WERI-Rb-1 (cell line): Measurements from ENCODE around the gene TSPAN14.
"Not testable (repeated sequence)": the region's sequence is repeated elsewhere in the genome, so short reads cannot be mapped to it uniquely, and the experiment has no call there.

Experiments used
- DNase-seq: peaks from one replicate; pipeline ENCODE4 v3.0.0-alpha.2; 2020
- H3K27ac ChIP-seq: fragments of 250-450 bp; sonication (Bioruptor Pico); 2 replicates; pipeline ENCODE4 v1.5.1; 2020; ENCODE audit warnings: mild to moderate bottlenecking, moderate library complexity
- H3K27me3 ChIP-seq: fragments of 250-450 bp; sonication (Bioruptor Pico); 2 replicates; pipeline ENCODE4 v1.5.1; 2021; ENCODE audit warnings: mild to moderate bottlenecking, low read depth, moderate library complexity; ENCODE audit not compliant: insufficient read depth, severe bottlenecking
- H3K36me3 ChIP-seq: fragments of 250-450 bp; sonication (Bioruptor Pico); 2 replicates; pipeline ENCODE4 v1.5.1; 2020; ENCODE audit warnings: mild to moderate bottlenecking, moderate library complexity
- H3K4me3 ChIP-seq: 2 replicates; pipeline ENCODE4 v1.5.1; 2011; ENCODE audit warnings: low read depth, mild to moderate bottlenecking, control low read depth, low read length
- H3K9me3 ChIP-seq: fragments of 250-450 bp; sonication (Bioruptor Pico); 2 replicates; pipeline ENCODE4 v1.5.1; 2021; ENCODE audit warnings: mild to moderate bottlenecking, moderate library complexity; ENCODE audit not compliant: severe bottlenecking
- TF ChIP-seq, protein P1 (sequence below): IDR thresholded peaks from 2 replicates; pipeline ENCODE4 v1.5.1; 2011; ENCODE audit warnings: low read depth, mild to moderate bottlenecking, control low read depth, inconsistent platforms, low read length

TSPAN14 gene

DNA sequence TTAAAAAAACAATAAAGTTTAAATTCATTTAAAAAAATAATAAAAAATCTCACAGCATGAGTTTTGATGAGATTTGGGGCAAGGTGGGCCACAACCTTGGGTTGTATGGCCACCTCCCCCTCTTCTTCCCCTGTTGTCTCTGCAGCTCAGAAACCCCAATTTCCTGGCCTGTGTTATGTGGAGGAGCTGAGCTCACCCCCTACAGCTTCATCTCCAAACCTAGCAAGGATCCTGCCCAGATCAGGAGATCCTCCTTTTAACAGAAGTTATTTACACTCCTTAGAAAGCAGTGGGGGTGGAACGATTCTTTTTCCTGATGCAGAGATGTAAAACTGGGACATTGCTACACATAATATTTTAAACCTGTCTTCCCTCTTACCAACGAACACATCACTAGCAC, 76.7 kb downstream of the TSPAN14 start:
- Histone ChIP-seq H3K27me3 (no peaks in the 10 kb centered on the region), H3K27ac (no peak overlapping the region), H3K4me3 (no peak overlapping the region), H3K9me3 (no peaks in the 10 kb centered on the region), H3K36me3 (no peaks in the 10 kb centered on the region)
- DNase-seq = no peak
- TF ChIP-seq, protein P1, sequence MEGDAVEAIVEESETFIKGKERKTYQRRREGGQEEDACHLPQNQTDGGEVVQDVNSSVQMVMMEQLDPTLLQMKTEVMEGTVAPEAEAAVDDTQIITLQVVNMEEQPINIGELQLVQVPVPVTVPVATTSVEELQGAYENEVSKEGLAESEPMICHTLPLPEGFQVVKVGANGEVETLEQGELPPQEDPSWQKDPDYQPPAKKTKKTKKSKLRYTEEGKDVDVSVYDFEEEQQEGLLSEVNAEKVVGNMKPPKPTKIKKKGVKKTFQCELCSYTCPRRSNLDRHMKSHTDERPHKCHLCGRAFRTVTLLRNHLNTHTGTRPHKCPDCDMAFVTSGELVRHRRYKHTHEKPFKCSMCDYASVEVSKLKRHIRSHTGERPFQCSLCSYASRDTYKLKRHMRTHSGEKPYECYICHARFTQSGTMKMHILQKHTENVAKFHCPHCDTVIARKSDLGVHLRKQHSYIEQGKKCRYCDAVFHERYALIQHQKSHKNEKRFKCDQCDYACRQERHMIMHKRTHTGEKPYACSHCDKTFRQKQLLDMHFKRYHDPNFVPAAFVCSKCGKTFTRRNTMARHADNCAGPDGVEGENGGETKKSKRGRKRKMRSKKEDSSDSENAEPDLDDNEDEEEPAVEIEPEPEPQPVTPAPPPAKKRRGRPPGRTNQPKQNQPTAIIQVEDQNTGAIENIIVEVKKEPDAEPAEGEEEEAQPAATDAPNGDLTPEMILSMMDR = no peak

DNA sequence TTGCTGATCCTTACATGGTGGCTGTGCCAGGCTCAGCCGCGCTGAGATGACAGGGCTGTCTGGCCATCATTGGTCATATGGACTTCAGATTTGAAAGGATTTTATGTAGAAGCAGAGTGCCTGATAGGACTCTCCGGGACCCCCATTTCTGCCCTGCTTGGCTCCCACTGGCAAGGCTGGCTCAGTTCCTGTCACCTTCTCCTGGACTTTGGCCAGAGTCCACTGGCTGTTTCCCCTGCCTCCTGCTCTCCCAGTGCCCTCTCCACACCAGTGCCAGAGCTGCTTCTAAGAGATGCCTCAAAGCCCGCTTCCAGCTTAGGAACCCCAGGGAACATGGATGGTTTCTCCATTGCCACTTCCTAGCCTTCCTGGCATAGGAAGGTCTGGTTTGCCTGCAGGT, 78.5 kb downstream of the TSPAN14 start:
- no peak for DNase-seq
- H3K27ac ChIP-seq = no peak overlapping the region
- TF ChIP-seq, protein P1 = no peak
- no peaks in the 10 kb centered on the region for H3K36me3 ChIP-seq
- no peak overlapping the region for H3K4me3 ChIP-seq
- no peaks in the 10 kb centered on the region for H3K9me3 ChIP-seq
- H3K27me3 ChIP-seq = no peaks in the 10 kb centered on the region

DNA sequence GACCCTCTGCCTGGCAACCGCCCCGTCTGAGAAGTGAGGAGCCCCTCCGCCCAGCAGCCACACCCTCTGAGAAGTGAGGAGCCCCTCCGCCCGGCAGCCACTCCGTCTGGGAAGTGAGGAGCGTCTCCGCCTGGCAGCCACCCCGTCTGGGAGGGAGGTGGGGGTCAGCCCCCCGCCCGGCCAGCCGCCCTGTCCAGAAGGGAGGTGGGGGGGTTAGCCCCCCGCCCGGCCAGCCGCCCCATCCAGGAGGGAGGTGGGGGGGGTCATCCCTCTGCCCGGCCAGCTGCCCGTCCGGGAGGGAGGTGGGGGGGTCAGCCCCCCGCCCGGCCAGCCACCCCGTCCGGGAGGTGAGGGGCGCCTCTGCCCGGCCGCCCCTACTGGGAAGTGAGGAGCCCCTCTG, 79.9 kb downstream of the TSPAN14 start:
- H3K27ac ChIP-seq, DNase-seq, H3K4me3 ChIP-seq: not testable (repeated sequence)

DNA sequence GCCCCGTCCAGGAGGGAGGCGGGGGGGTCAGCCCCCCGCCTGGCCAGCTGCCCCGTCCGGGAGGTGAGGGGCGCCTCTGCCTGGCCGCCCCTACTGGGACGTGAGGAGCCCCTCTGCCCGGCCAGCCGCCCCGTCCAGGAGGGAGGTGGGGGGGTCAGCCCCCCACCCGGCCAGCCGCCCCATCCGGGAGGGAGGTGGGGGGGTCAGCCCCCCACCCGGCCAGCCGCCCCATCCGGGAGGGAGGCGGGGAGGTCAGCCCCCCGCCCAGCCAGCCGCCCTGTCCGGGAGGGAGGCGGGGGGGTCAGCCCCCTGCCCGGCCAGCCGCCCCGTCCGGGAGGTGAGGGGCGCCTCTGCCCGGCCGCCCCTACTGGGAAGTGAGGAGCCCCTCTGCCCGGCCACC, 80.5 kb downstream of the TSPAN14 start:
- H3K27me3 ChIP-seq, H3K4me3 ChIP-seq, H3K36me3 ChIP-seq, H3K9me3 ChIP-seq, H3K27ac ChIP-seq, DNase-seq: not testable (repeated sequence)

More for the DNA sequence above, 79.9 kb downstream of the TSPAN14 start:
- not testable (repeated sequence) for H3K9me3 ChIP-seq, H3K36me3 ChIP-seq, H3K27me3 ChIP-seq

DNA sequence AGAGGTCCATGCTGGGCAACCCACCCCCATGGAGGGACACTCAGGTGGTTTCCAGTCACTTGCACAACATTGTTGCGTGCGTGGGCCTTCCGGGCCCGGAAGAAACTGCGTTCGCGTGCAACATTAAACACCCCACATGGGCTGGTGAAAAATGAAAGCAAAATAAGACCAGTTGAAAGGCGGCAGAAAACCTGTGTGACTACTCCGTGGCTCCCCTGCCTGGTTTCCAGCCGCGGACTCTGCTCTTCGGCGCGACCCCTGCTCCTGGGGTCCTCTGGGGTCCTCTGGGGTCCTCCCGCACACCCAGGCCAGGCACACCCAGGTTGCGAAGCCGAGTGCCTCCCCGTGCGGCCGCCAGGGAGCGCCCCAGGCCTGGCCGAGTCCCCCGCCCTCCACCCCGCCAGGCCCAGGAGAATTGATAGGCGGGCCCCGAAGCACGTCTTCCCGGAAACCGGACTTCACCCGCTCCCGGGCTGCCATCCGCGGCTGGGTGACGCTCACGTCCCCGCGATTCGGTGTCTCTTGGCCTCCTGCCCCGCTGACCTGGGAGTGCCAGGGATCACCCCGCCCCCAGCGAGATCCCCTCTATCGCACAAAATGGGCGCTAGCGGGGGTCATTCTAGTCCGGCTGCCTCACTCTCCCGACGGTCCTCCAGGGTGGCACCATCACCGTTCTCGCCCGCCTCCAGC, 81.7 kb downstream of the TSPAN14 start:
- DNase-seq = no peak
- H3K27ac ChIP-seq = no peak overlapping the region
- no peaks in the 10 kb centered on the region for H3K27me3 ChIP-seq
- H3K4me3 ChIP-seq = no peak overlapping the region
- no peaks in the 10 kb centered on the region for H3K9me3 ChIP-seq
- TF ChIP-seq, protein P1 = no peak
- H3K36me3 ChIP-seq = no peaks in the 10 kb centered on the region

DNA sequence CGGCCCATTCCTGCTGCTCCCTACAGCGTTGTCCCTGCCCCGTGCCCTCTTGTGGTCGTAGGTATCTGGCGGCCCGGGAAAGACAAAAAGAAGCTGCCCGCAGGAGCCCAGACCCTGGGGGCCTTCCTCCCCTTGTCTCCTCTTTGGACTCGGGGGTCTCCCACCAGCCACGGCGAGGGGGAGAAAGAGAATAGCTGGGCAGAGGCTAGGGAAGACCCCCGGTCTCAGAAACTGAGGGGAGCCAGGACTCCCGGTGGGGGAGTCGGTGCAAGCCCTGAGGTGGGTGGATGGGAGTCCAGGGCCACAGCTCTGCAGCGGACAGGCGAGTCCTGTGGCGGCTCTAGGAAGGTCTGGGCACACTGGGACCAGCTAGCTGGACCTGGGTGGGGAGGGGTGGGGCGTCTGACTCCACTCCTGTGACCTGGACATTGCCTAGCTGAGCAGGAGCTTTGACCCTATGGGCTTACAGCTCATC, 82.3 kb downstream of the TSPAN14 start:
- Histone ChIP-seq H3K9me3 (no peaks in the 10 kb centered on the region), H3K27ac (no peak overlapping the region), H3K36me3 (no peaks in the 10 kb centered on the region), H3K4me3 (no peak overlapping the region), H3K27me3 (no peaks in the 10 kb centered on the region)
- TF ChIP-seq, protein P1 = no peak
- DNase-seq = peak; percentile 4
